ENCODE results near the gene C16orf87.

- TF ChIP-seq CTCF (IDR thresholded peaks at IDR 0.05) = no peak
- TF ChIP-seq POLR2A (IDR thresholded peaks at IDR 0.05) = no peak
Measured at GRCh38 chr16:46765050-46765449, 65.9 kb downstream of the C16orf87 start.
